BLaER1 (cell line): ENCODE data around the gene CLEC4F.
A peak's percentile ranks its signal among the peaks of the same experiment; 100 is the strongest.

ENCODE experiments used
- H3K27ac ChIP-seq: shearing (Covaris generic); formaldehyde crosslinking; 2 replicates; pipeline ENCODE4 v1.8.1; 2022
- H3K27me3 ChIP-seq: shearing (Covaris generic); formaldehyde crosslinking; 2 replicates; pipeline ENCODE4 v1.8.1; 2022
- H3K36me3 ChIP-seq: shearing (Covaris generic); formaldehyde crosslinking; 2 replicates; pipeline ENCODE4 v1.8.1; 2022
- H3K4me1 ChIP-seq: shearing (Covaris generic); formaldehyde crosslinking; 2 replicates; pipeline ENCODE4 v1.8.1; 2022
- H3K4me2 ChIP-seq: shearing (Covaris generic); formaldehyde crosslinking; 2 replicates; pipeline ENCODE4 v1.8.1; 2022
- H3K4me3 ChIP-seq: shearing (Covaris generic); formaldehyde crosslinking; 2 replicates; pipeline ENCODE4 v1.8.1; 2022
- H3K9ac ChIP-seq: shearing (Covaris generic); formaldehyde crosslinking; 2 replicates; pipeline ENCODE4 v1.8.1; 2022
- H3K9me3 ChIP-seq: shearing (Covaris generic); formaldehyde crosslinking; 2 replicates; pipeline ENCODE4 v1.8.1; 2022
- H4K20me1 ChIP-seq: shearing (Covaris generic); formaldehyde crosslinking; 2 replicates; pipeline ENCODE4 v1.8.1; 2022
- Cebpa-rat ChIP-seq: shearing (Covaris generic); IDR thresholded peaks from 2 replicates; pipeline ENCODE4 v1.8.1; 2022

Gene CLEC4F

DNA sequence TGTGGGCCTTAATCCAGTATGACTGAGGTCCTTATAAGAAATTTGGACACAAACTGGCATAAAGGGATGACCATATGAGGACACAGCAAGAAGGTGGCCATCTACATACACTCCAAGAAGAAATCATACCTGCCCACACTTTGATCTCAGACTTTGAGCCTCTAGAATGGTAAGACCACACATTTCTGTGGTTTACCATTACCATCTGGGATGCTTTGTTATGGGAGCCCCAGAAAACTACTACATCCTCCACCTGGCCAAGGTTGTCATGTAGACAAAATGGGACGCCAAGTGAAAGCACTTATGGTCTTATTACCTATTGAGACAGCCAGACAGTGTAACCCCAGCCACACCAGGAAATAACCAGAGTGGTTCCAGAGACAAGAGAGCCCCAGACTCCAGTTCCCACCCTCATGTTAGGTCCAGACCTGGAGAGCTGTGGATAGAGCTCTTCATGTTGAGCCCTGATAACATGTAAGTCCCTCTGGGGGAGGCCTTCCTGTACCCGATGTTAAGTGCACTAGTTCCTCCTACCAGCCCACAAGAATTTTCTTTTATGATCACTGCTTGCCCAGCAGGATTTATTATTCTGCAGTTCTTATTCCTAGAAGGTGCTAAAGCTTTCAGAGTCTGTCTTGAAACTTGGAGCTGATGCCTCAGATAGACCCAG lies 47.8 kb downstream of the CLEC4F start:
- Histone ChIP-seq H3K4me3 (no peak overlapping the region), H3K4me1 (peaks cover 10% of the 10 kb centered on the region; the same call in 1 of the 2 replicates), H3K4me2 (no peak overlapping the region; the same call in 1 of the 2 replicates), H3K9ac (no peak overlapping the region), H4K20me1 (no peaks in the 10 kb centered on the region), H3K27me3 (no peaks in the 10 kb centered on the region), H3K36me3 (no peaks in the 10 kb centered on the region), H3K9me3 (peaks cover 14% of the 10 kb centered on the region), H3K27ac (no peak overlapping the region)
- TF ChIP-seq Cebpa-rat: no peak

DNA sequence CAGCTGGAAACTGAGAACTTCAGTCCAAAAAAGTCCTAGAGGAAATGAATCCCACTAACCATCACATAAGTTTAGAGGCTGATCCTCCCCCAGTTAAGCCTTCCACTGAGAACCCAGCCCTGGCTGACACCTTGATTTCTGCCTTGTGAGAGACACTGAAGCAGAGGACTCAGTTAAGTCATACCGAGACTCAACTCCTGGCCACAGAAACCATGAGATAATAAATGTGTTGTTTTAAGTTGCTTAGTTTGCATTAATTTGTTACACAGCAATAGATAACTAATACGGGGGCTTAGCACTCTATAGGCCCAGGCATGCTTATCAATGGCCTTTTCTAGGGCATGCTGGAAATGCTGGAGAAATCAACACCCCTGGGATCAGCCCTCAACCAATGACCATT lies 49.0 kb downstream of the CLEC4F start:
- peaks cover 13% of the 10 kb centered on the region for H3K4me1 ChIP-seq
- H3K9ac ChIP-seq: no peak overlapping the region
- H3K27ac ChIP-seq: no peak overlapping the region
- no peaks in the 10 kb centered on the region for H3K27me3 ChIP-seq
- H3K9me3 ChIP-seq: peaks cover 14% of the 10 kb centered on the region
- H3K4me2 ChIP-seq: no peak overlapping the region
- 0 out of 2 replicates have a peak, but pooled peaks cover 2% of the 10 kb centered on the region for H4K20me1 ChIP-seq
- no peak overlapping the region for H3K4me3 ChIP-seq
- H3K36me3 ChIP-seq: no peaks in the 10 kb centered on the region
- TF ChIP-seq Cebpa-rat: no peak

DNA sequence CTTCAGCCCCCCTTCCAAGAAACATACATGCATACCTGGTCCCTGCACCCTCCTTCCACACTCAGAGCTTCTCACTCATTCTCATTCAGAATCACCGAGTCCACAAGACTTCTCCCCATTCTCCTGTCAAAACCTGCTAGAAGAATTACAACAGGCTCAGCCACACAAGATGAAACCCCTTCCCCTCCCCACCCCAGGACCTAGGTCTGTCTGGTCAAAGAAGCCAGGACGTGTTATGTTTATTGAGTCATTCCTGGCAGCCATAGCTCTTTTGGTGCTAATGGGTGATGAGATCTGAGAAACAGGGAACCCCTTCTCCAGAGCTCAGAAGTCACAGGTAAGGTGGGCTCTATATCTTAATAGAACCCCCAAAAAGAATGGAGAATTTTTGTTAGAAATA lies 50.9 kb downstream of the CLEC4F start:
- peaks cover 20% of the 10 kb centered on the region for H4K20me1 ChIP-seq
- H3K9ac ChIP-seq: no peak overlapping the region
- H3K27me3 ChIP-seq: no peaks in the 10 kb centered on the region
- H3K36me3 ChIP-seq: peaks cover 2% of the 10 kb centered on the region
- peaks cover 14% of the 10 kb centered on the region for H3K9me3 ChIP-seq
- peaks cover 23% of the 10 kb centered on the region for H3K4me1 ChIP-seq
- TF ChIP-seq Cebpa-rat: no peak
- H3K27ac ChIP-seq: no peak overlapping the region
- H3K4me2 ChIP-seq: no peak overlapping the region
- H3K4me3 ChIP-seq: no peak overlapping the region

DNA sequence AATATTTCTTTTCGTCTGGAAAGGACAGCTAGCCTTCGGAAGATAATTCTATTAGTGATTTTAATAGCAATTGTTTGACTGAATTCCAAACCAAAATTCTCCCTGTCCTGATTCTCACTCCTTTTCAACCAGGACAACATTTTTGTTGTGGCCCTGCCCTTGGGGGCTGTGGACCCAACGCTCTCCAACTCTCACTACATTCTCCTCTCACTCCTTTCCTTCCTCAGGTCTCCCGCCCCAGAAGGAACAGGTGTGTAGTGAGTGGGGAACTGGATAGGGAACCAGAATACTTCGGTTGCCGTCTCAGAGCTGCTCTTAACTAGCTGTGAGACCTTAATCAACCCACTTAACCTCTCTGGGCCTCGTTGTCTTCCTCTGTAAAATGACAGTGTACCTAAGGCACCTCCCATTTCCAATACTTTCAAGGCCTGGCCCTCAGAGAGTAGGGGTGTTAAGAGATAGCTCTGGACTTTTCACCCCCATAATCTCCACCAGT lies 51.8 kb downstream of the CLEC4F start:
- no peak for TF ChIP-seq Cebpa-rat
- Histone ChIP-seq H3K36me3 (peaks cover 5% of the 10 kb centered on the region), H4K20me1 (peaks cover 23% of the 10 kb centered on the region), H3K4me2 (peak overlapping the region; percentile 54), H3K4me1 (peaks cover 23% of the 10 kb centered on the region), H3K27ac (no peak overlapping the region), H3K9ac (no peak overlapping the region), H3K27me3 (no peaks in the 10 kb centered on the region), H3K9me3 (peaks cover 8% of the 10 kb centered on the region), H3K4me3 (0 out of 2 replicates have a peak overlapping the region, but pooled peaks have one; percentile 83)

DNA sequence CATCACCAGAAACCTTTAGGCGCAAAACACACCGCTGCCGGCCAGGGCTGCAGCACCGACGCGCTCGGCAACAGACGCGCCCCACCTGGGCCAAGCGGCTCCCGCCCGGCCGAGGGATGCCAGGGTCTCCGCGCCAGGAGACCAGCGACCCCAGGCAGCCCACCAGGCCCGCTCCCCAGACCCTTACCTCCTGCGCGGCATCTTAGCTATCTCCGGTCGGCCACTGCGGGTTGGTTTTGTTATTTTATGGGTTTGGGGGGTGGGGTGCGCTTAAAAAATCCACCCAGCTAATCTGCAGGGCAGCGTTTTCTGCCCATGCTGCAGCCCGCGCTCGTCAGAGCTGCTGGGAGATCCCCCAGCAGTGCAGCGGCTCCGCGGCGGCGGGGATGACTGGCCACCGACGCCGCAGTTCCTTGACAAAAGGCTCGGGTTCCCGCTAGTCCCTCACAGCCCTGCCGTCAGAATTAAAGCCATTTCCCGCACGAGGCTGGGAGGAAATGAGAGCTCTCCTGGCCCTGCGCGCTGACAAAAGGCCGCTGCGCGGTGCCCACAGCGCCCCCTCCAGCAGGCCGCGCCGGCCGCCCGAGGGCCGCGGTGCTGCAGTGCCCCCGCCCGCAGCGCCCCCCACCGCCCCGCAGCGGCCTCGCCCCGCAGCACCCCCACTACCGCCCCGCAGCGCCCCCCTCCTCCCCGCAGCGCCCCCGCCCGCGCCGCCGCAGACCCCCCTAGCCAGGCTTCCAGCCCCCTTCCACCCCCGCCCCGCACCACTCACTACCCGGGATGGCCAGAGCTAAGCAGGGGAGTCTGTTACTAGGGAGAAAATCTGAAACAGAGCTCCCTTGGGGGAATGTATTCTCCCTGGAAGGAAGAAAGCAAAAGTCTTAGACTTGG lies 52.5 kb downstream of the CLEC4F start, which contains the start of gene ADD2:
TSS of gene ADD2 (minus strand) at position 502 of the 891 bp plus-strand sequence. CDS start 61,792 bp downstream, outside the sequence.
- H3K4me1 ChIP-seq: peaks cover 23% of the 10 kb centered on the region
- H3K9ac ChIP-seq: peak within 1 kb of the TSS; percentile 93
- H3K4me3 ChIP-seq: peak within 1 kb of the TSS; percentile 83
- H3K27me3 ChIP-seq: no peaks in the 10 kb centered on the region
- TF ChIP-seq Cebpa-rat: no peak
- peaks cover 5% of the 10 kb centered on the region for H3K36me3 ChIP-seq
- peaks cover 23% of the 10 kb centered on the region for H4K20me1 ChIP-seq
- H3K27ac ChIP-seq: peak within 1 kb of the TSS; percentile 94
- H3K9me3 ChIP-seq: peaks cover 1% of the 10 kb centered on the region
- peak within 1 kb of the TSS; percentile 88 for H3K4me2 ChIP-seq

DNA sequence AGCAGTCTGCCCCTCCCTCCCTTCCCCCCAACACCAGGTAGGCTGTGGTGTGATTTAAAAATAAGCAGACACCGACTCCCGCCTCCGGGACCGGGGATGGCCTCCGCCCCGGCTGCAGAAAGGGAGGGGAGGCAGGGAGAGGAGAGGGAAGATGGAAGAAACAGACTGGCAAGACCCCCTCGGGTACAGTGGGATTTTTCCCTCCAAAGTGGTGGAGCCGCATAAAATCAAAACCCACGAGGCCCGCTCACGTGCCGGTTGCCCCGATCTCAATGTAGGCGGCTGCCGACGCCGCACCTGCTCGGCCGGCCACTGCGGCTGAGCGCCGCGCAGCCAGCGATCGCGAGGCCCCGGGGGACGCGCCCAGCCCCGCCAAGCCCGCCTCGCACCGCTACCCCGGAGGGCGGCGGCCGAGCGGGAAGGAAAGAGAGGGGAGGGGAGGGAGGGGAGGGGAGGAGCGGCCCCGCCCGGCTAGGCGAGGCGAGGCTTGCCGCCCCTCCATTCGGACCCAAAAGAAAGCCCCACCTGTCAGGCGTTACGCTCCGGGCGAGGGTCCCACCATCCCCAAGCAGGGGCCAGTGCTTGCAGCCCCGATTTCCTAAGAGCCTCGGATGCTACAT lies 53.2 kb downstream of the CLEC4F start:
- H3K9ac ChIP-seq: peak overlapping the region; percentile 93
- peak overlapping the region; percentile 94 for H3K27ac ChIP-seq
- TF ChIP-seq Cebpa-rat: no peak
- no peaks in the 10 kb centered on the region for H3K27me3 ChIP-seq
- no peaks in the 10 kb centered on the region for H3K9me3 ChIP-seq
- peak overlapping the region; percentile 83 for H3K4me3 ChIP-seq
- H4K20me1 ChIP-seq: peaks cover 23% of the 10 kb centered on the region
- H3K4me2 ChIP-seq: peak overlapping the region; percentile 88
- H3K4me1 ChIP-seq: peaks cover 18% of the 10 kb centered on the region
- peaks cover 5% of the 10 kb centered on the region for H3K36me3 ChIP-seq

DNA sequence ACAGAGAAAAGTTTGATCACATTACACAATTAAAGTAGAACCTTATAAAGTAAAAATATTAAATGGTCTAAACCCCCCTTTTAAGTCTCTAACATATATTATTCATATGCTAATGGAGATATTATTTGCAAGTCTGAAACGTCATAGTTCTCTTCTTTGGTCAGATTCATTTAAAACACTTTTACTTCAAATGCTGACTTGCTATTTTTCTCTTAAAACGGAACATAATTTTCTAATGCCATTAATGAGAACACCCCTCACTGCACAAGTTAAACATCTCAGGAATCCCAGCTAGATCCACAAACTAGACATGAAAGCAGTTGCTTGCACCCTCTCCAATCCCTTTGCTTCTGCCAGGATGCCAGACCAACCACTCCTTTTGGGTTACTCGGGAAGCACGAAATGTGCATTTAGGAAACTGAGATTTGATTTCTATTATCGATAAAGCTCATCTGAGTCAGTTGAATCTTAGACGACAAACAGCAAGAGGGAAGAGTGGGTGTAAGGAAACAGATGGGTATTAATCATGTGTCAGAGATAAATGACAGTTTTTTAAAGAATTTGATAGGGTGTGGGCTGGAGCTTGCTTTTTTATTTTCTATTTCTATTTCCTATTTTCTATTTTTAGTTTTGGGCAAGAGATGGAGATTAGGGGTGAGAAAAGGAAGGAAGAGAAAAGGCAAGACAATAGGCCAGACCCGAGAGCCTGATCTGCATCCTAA lies 53.9 kb downstream of the CLEC4F start:
- Histone ChIP-seq H4K20me1 (peaks cover 23% of the 10 kb centered on the region), H3K27me3 (no peaks in the 10 kb centered on the region), H3K9ac (peak overlapping the region; percentile 93), H3K4me2 (peak overlapping the region; percentile 88), H3K36me3 (peaks cover 5% of the 10 kb centered on the region), H3K4me1 (peaks cover 18% of the 10 kb centered on the region), H3K4me3 (peak overlapping the region; percentile 83), H3K27ac (peak overlapping the region; percentile 94), H3K9me3 (no peaks in the 10 kb centered on the region)
- TF ChIP-seq Cebpa-rat: no peak

DNA sequence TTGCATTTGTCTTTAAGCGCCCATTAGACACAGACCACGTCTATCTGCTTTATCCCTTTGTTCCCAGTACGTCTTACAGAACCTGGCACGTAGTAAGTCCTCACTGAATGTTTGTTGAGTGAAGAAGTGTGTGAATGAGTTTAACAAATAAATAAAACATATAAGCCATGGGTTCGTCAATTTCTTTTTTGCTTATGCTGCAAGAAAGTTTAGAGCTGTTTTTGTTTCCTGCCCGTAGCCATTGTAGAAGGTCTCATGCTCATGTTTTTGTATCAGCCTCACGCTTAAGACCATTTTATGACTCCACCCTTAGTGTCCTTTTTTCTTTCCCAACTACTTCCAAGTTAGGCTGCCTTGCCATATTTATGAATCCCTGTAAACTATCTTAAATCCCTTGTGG lies 54.9 kb downstream of the CLEC4F start:
- H3K4me2 ChIP-seq: peak overlapping the region; percentile 88

DNA sequence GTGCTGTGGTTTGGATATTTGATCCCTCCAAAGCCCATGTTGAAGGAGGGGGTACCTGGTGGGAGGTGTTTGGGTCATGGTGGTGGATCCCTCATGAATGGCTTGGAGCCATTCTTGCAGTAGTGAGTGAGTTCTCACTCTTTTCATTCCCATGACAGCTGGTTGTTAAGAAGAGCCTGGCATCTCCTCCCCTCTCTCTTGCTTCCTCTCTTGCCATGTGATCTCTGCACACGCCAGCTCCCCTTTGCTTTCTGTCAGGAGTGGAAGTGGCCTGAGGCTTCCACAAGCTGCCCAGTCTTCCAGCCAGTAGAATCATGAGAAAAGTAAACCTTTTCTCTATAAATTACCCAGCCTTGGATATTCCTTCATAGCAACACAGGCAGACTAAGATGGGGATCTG lies 61.0 kb downstream of the CLEC4F start:
- no peak for TF ChIP-seq Cebpa-rat
- Histone ChIP-seq H3K9me3 (no peaks in the 10 kb centered on the region), H3K27ac (no peak overlapping the region), H3K9ac (no peak overlapping the region), H3K4me2 (no peak overlapping the region), H3K4me1 (0 out of 2 replicates have a peak, but pooled peaks cover 3% of the 10 kb centered on the region), H4K20me1 (peaks cover 50% of the 10 kb centered on the region), H3K27me3 (no peaks in the 10 kb centered on the region), H3K4me3 (no peak overlapping the region), H3K36me3 (peaks cover 35% of the 10 kb centered on the region)

More for the DNA sequence above, 54.9 kb downstream of the CLEC4F start:
- Histone ChIP-seq H3K4me1 (peaks cover 18% of the 10 kb centered on the region), H3K36me3 (peaks cover 5% of the 10 kb centered on the region), H4K20me1 (peaks cover 23% of the 10 kb centered on the region), H3K9me3 (no peaks in the 10 kb centered on the region), H3K9ac (no peak overlapping the region), H3K4me3 (no peak overlapping the region), H3K27ac (no peak overlapping the region), H3K27me3 (no peaks in the 10 kb centered on the region)
- no peak for TF ChIP-seq Cebpa-rat
